Measurements from ENCODE around the gene OR2T29.
"Not testable (repeated sequence)": the region's sequence is repeated elsewhere in the genome, so short reads cannot be mapped to it uniquely, and the experiment has no call there.

DNA sequence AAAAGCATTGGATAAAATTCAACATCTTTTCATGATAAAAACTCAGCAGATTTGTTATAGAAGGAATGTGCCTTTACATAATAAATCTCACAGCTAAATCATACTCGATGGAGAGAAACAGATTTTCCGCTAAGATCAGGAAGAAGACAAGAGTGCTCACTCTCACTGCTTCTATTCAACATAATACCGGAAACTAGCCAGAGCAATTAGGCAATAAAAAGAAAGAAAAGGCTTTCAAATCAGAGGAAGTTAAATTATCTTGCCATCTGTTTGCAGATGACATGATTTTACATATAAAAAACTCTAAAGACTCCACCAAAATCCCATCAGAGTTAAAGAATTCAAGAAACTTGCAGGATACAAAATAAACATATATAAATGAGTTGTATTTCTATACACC, 8.2 kb upstream of the OR2T29 start:
- not testable (repeated sequence) for TF ChIP-seq CEBPB (IDR thresholded peaks at IDR 0.05); MAFK (IDR thresholded peaks at IDR 0.05; ENCODE audit: partially characterized antibody); RCOR1 (IDR thresholded peaks at IDR 0.05; ENCODE audit: low read depth, low read length)
